H1 (cell line): ENCODE measurements around the gene POLR3A.

Experiments
- ATF3 ChIP-seq: IDR thresholded peaks from 2 replicates; pipeline ENCODE4 v1.6.1; 2011; ENCODE audit warnings: low read depth, mild to moderate bottlenecking, low read length; ENCODE audit not compliant: insufficient read depth
- BRCA1 ChIP-seq: IDR thresholded peaks from 2 replicates; pipeline ENCODE4 v1.6.1; 2012; ENCODE audit warnings: low read depth, low read length, improper control_type of control experiment
- CTCF ChIP-seq, 3 experiments: IDR thresholded peaks; 1 replicate in 2 of 3; 2 replicates in 1 of 3; pipeline versions ENCODE4 v1.5.1 to v1.6.1; 2011; ENCODE audit warnings: low read length in 3 of 3, mild to moderate bottlenecking in 3 of 3, inconsistent platforms in 2 of 3, low read depth in 1 of 3, moderate library complexity in 1 of 3; ENCODE audit not compliant: insufficient read depth in 1 of 3; ENCODE audit errors: control extremely low read depth in 1 of 3
- EZH2 ChIP-seq: fragments of 200-600 bp; sonication (generic); IDR thresholded peaks from 2 replicates; pipeline ENCODE4 v1.7.1; 2012; ENCODE audit warnings: low read depth, mild to moderate bottlenecking, moderate library complexity, low read length, inconsistent platforms; ENCODE audit not compliant: severe bottlenecking
- MAFK ChIP-seq: IDR thresholded peaks from 2 replicates; pipeline ENCODE4 v1.6.1; 2012; ENCODE audit warnings: low read depth, mild to moderate bottlenecking, improper control_type of control experiment, low read length
- MAX ChIP-seq: IDR thresholded peaks from 2 replicates; pipeline ENCODE4 v1.6.1; 2012; ENCODE audit warnings: inconsistent platforms
- POLR2A ChIP-seq, 2 experiments: IDR thresholded peaks; 1 replicate in 1 of 2; 2 replicates in 1 of 2; pipeline ENCODE4 v1.6.1; 2011; ENCODE audit warnings: low read depth in 2 of 2, low read length in 2 of 2, mild to moderate bottlenecking in 2 of 2; ENCODE audit errors: control extremely low read depth in 1 of 2
- RAD21 ChIP-seq, 2 experiments: IDR thresholded peaks in 1 of 2; conservative IDR thresholded peaks in 1 of 2; 2 replicates each; pipeline ENCODE4 v1.6.1; 2011; ENCODE audit warnings: low read depth in 2 of 2, low read length in 2 of 2, improper control_type of control experiment in 1 of 2, inconsistent platforms in 1 of 2, mild to moderate bottlenecking in 1 of 2, moderate library complexity in 1 of 2
- SUZ12 ChIP-seq: fragments of 200-600 bp; sonication (generic); IDR thresholded peaks from 2 replicates; pipeline ENCODE4 v1.6.1; 2012; ENCODE audit warnings: mild to moderate bottlenecking, inconsistent platforms, low read length, moderate library complexity, mixed read lengths
- TCF12 ChIP-seq: IDR thresholded peaks from 2 replicates; pipeline ENCODE4 v1.6.1; 2011; ENCODE audit warnings: low read depth, mild to moderate bottlenecking, low read length

- no peak for TF ChIP-seq CTCF (IDR thresholded peaks at IDR 0.05; ENCODE audit: control extremely low read depth in 1 of 3, insufficient read depth in 1 of 3, low read depth in 1 of 3, low read length in 3 of 3)
- no peak for TF ChIP-seq RAD21 (IDR thresholded peaks at IDR 0.05 in 1 of 2, conservative IDR thresholded peaks at IDR 0.05 in 1 of 2; ENCODE audit: low read depth in 2 of 2, low read length in 2 of 2)
- TF ChIP-seq MAFK: no peak
- TF ChIP-seq EZH2: no peak
- no peak for TF ChIP-seq ATF3
- TF ChIP-seq POLR2A (IDR thresholded peaks at IDR 0.05; ENCODE audit: control extremely low read depth in 1 of 2, low read depth in 2 of 2, low read length in 2 of 2): no peak
- TF ChIP-seq SUZ12: no peak
- TF ChIP-seq TCF12: no peak
- no peak for TF ChIP-seq MAX
- no peak for TF ChIP-seq BRCA1
Measured at GRCh38 chr10:77987671-77988255, 41.6 kb downstream of the POLR3A start.
